K562 (cell line): Measurements from ENCODE around the gene PFKFB2. TPM values are rescaled to one million over a fixed set of nuclear protein-coding genes. Genes with fewer than 3 reads are reported as not detected.

Experiments
- FOSL1 ChIP-seq: fragments of 200-800 bp; sonication (Bioruptor generic); conservative IDR thresholded peaks from 2 replicates; pipeline ENCODE4 v1.6.1; 2016; ENCODE audit warnings: missing genetic modification characterization, missing compliant biosample characterization
- HNRNPK ChIP-seq: fragments of 200-400 bp; formaldehyde crosslinking; IDR thresholded peaks from one replicate; pipeline ENCODE4 v1.6.1; 2018; ENCODE audit warnings: mild to moderate bottlenecking, low read depth, low read length; ENCODE audit not compliant: poor library complexity, severe bottlenecking
- MAFK ChIP-seq: IDR thresholded peaks from 2 replicates; pipeline ENCODE4 v1.6.1; 2011; ENCODE audit warnings: low read length, improper control_type of control experiment
- MGA ChIP-seq: fragments of 450-650 bp; IDR thresholded peaks from 2 replicates; pipeline ENCODE4 v1.6.1; 2016; ENCODE audit warnings: mild to moderate bottlenecking, moderate library complexity
- MLLT1 ChIP-seq, 2 experiments: fragments of 450-650 bp; IDR thresholded peaks; 2 replicates each; pipeline ENCODE4 v1.6.1; 2016
- SNAPC5 ChIP-seq: fragments of 250-450 bp; sonication (Bioruptor Pico); IDR thresholded peaks from 2 replicates; pipeline ENCODE4 v1.8.0; 2021; ENCODE audit warnings: moderate library complexity, mild to moderate bottlenecking, inconsistent platforms
- STAT5A ChIP-seq: IDR thresholded peaks from 2 replicates; pipeline ENCODE4 v1.6.1; 2012; ENCODE audit warnings: low read length, inconsistent platforms, borderline replicate concordance
- ZBTB26 ChIP-seq: fragments of 450-650 bp; formaldehyde crosslinking; IDR thresholded peaks from 2 replicates; pipeline ENCODE4 v1.4.0; 2022; ENCODE audit warnings: missing genetic modification characterization
- ZNF12 ChIP-seq: sonication (generic); formaldehyde crosslinking; IDR thresholded peaks from 2 replicates; pipeline ENCODE4 v1.4.0; 2020; ENCODE audit warnings: mild to moderate bottlenecking, missing genetic modification reagents
- ZNF354B ChIP-seq: fragments of 250-450 bp; sonication (Bioruptor Pico); IDR thresholded peaks from 2 replicates; pipeline ENCODE4 v1.4.0; 2020
- ZNF511 ChIP-seq: sonication (generic); formaldehyde crosslinking; IDR thresholded peaks from 2 replicates; pipeline ENCODE4 v1.8.0; 2022; ENCODE audit warnings: mild to moderate bottlenecking, missing genetic modification reagents
- ZNF785 ChIP-seq: fragments of 250-450 bp; sonication (Bioruptor Pico); IDR thresholded peaks from 2 replicates; pipeline ENCODE4 v1.4.0; 2020; ENCODE audit warnings: mild to moderate bottlenecking
- polyA plus RNA-seq, 8 experiments: library from polyadenylated mRNA; depleted of rRNA in 4 of 8; stranded (reverse) in 5 of 8; unstranded in 3 of 8; fragments of >200 nt; fragmentation: Nextera tagmentation in 2 of 8; fragmentation: Illumina TruSeq in 1 of 8; extraction: Ambion mirVana in 2 of 8; extraction: Trizol in 1 of 8; gene quantifications; 2 replicates each; pipeline versions ENCODE4 v1.2.1 to v1.2.3, GENCODE V29; 2011 to 2014; ENCODE audit warnings: inconsistent platforms in 1 of 8, missing spikeins in 1 of 8
- total RNA-seq, 7 experiments: library from RNA; depleted of rRNA in 6 of 7; stranded (reverse); fragments of >200 nt in 6 of 7; fragmentation: Illumina TruSeq in 2 of 7; extraction: Trizol in 2 of 7; gene quantifications; 2 replicates each; pipeline versions ENCODE4 v1.2.1 to v1.2.3, GENCODE V29; 2011 to 2021; ENCODE audit warnings: low replicate concordance in 1 of 7

The PFKFB2 gene
- total and polyA plus RNA-seq, 9 of the 15 experiments (the other 6 are each of a cell fraction or from before 2014, with no cell fraction given), result 6.9 to 26.0 (median 16.4) TPM

- TF ChIP-seq FOSL1 (tag), result peak; percentile 47; the same call in 1 of the 2 replicates
- TF ChIP-seq ZNF785 (CRISPR knock-in tag), result no peak
- TF ChIP-seq ZBTB26, result no peak
- TF ChIP-seq MLLT1 (IDR thresholded peaks at IDR 0.05), result peak; percentile 16 to 72; a peak in 2 of 4 replicates
- TF ChIP-seq STAT5A, result no peak
- no peak for TF ChIP-seq ZNF511 (CRISPR knock-in tag)
- no peak for TF ChIP-seq ZNF12 (CRISPR knock-in tag)
- no peak for TF ChIP-seq HNRNPK
- TF ChIP-seq SNAPC5, result no peak
- TF ChIP-seq ZNF354B (CRISPR knock-in tag), result no peak
- no peak for TF ChIP-seq MAFK
- TF ChIP-seq MGA, result peak; percentile 84
Observed at GRCh38 chr1:207052911-207053769, at the start of gene PFKFB2 (continued).
